Peyer's patch (tissue), 4 donors: ENCODE results near the gene RAB11FIP4.

Source experiments
- POLR2A ChIP-seq, 2 donors: fragments of 450-650 bp; IDR thresholded peaks; one replicate each; pipeline ENCODE4 v1.5.1; 2017; ENCODE audit warnings: antibody characterized with exemption in 2 of 2, mild to moderate bottlenecking in 2 of 2, moderate library complexity in 2 of 2
- TF ChIP-seq, protein P1 (sequence below), 6 experiments: fragments of 450-650 bp in 4 of 6; fragments of 200-600 bp in 2 of 6; sonication (generic) in 1 of 6; IDR thresholded peaks; one replicate each; pipeline ENCODE4 v1.5.1; 2017 to 2019; ENCODE audit warnings: antibody characterized with exemption in 6 of 6, mild to moderate bottlenecking in 3 of 6, moderate library complexity in 1 of 6

DNA sequence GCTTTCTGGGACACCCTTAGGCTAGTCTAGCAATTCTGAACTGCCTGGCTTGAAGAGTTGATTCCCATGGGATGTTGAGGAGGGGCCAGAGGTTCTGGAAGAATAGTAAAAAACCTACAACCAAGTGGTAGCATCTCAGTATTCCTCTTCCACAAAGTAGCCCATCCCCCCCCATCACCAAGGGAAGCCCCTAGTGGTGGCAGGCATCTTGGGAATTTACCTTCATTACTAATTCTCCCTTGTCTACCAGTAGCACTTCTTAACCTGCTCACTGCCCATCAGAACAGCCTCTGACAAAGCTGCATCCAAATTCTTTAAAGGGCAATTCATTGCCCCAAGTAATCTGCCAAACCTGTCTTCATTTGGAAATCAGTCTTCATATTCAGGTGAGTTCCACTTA, 12.8 kb upstream of the RAB11FIP4 start:
- TF ChIP-seq, protein P1, sequence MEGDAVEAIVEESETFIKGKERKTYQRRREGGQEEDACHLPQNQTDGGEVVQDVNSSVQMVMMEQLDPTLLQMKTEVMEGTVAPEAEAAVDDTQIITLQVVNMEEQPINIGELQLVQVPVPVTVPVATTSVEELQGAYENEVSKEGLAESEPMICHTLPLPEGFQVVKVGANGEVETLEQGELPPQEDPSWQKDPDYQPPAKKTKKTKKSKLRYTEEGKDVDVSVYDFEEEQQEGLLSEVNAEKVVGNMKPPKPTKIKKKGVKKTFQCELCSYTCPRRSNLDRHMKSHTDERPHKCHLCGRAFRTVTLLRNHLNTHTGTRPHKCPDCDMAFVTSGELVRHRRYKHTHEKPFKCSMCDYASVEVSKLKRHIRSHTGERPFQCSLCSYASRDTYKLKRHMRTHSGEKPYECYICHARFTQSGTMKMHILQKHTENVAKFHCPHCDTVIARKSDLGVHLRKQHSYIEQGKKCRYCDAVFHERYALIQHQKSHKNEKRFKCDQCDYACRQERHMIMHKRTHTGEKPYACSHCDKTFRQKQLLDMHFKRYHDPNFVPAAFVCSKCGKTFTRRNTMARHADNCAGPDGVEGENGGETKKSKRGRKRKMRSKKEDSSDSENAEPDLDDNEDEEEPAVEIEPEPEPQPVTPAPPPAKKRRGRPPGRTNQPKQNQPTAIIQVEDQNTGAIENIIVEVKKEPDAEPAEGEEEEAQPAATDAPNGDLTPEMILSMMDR (IDR thresholded peaks at IDR 0.05), result no peak
- TF ChIP-seq POLR2A (IDR thresholded peaks at IDR 0.05), result no peak
